Body of pancreas (tissue), 4 donors: Measurements from ENCODE around the gene CPLX1.

Source experiments
- POLR2A ChIP-seq, 3 donors: fragments of 450-650 bp; IDR thresholded peaks; one replicate each; pipeline ENCODE4 v1.6.1; 2016; ENCODE audit warnings: antibody characterized with exemption in 3 of 3, mild to moderate bottlenecking in 2 of 3
- TF ChIP-seq, protein P1 (sequence below), 7 experiments: fragments of 450-650 bp in 4 of 7; fragments of 200-600 bp in 3 of 7; sonication (generic) in 3 of 7; IDR thresholded peaks; one replicate each; pipeline ENCODE4 v1.5.1; 2016 to 2019; ENCODE audit warnings: antibody characterized with exemption in 7 of 7

DNA sequence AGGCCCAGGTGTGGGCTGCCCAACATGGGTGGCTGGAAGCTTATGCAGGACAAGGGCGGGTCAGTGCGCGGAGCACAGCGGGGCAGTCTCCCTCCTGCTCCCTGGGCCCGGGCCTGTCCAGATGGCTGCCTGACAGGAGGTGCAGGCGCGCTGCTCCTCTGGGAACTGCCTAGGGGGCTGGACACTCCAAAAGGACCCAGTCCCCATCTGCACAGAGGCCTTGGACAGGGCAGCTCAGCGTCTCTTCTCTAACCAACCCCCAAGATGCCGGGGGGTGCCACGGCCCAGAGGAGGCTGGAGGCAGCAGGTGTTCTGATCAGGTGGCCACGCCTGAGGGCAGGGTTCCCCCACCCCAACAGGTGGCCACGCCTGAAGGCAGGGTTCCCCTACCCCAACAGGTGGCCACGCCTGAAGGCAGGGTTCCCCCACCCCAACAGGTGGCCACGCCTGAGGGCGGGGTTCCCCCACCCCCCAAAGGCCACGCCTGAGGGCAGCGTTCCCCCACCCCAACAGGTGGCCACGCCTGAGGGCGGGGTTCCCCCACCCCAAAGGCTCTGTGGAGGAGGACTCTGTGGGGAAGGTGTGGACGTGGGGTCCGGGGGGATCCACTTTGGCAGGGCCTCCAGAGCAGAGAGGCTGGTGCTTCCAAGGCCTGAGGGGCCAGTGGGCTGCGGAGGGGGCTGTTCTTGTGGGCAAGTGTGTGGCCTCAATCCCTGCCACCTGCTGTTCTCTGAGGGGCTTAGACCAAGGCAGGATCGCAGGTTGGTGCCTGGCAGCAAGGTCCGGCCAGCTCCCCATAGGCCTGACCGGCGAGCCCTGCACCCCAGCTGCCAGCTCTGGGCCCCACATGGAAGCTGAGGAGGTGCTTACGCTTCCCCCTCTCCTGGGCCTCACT, 36.1 kb downstream of the CPLX1 start:
- TF ChIP-seq, protein P1, sequence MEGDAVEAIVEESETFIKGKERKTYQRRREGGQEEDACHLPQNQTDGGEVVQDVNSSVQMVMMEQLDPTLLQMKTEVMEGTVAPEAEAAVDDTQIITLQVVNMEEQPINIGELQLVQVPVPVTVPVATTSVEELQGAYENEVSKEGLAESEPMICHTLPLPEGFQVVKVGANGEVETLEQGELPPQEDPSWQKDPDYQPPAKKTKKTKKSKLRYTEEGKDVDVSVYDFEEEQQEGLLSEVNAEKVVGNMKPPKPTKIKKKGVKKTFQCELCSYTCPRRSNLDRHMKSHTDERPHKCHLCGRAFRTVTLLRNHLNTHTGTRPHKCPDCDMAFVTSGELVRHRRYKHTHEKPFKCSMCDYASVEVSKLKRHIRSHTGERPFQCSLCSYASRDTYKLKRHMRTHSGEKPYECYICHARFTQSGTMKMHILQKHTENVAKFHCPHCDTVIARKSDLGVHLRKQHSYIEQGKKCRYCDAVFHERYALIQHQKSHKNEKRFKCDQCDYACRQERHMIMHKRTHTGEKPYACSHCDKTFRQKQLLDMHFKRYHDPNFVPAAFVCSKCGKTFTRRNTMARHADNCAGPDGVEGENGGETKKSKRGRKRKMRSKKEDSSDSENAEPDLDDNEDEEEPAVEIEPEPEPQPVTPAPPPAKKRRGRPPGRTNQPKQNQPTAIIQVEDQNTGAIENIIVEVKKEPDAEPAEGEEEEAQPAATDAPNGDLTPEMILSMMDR (IDR thresholded peaks at IDR 0.05), result no peak
- no peak for TF ChIP-seq POLR2A (IDR thresholded peaks at IDR 0.05)
